HG03460 (cell line): ENCODE data around the gene RGS1.

Source experiments
- ATAC-seq: cut with Tn5 transposase; IDR thresholded peaks from one replicate; pipeline ENCODE4 v1.9.1; 2021; ENCODE audit not compliant: unreplicated experiment

RGS1 gene

DNA sequence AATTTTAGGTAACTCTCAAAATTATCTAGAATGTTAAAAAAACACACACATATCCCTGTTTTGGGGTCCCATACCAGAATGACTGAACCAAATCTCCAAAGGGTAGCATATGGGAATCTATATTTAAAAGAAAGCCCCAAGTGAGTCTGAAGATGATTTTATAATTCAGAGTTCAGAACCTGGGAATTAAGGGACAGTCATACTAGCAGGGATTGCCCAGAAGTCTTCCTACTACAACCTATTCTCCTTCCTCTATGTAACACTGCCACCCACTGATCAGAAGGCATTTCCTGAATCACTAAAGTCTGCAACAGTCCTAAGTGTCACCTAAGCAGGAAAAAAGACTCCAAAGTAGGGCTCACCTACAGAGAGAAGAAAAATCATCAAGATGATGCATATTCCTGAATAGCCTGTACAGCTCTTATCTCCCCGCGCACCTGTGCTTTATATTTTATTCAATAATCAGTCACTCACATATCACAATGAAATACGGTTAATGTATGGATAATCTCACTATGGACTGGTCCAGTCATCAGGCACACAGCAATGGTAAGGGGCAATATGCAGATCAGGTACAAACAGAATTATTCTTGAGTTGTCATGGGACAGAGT lies 4.9 kb downstream of the RGS1 start:
- peak; percentile 39 for ATAC-seq

DNA sequence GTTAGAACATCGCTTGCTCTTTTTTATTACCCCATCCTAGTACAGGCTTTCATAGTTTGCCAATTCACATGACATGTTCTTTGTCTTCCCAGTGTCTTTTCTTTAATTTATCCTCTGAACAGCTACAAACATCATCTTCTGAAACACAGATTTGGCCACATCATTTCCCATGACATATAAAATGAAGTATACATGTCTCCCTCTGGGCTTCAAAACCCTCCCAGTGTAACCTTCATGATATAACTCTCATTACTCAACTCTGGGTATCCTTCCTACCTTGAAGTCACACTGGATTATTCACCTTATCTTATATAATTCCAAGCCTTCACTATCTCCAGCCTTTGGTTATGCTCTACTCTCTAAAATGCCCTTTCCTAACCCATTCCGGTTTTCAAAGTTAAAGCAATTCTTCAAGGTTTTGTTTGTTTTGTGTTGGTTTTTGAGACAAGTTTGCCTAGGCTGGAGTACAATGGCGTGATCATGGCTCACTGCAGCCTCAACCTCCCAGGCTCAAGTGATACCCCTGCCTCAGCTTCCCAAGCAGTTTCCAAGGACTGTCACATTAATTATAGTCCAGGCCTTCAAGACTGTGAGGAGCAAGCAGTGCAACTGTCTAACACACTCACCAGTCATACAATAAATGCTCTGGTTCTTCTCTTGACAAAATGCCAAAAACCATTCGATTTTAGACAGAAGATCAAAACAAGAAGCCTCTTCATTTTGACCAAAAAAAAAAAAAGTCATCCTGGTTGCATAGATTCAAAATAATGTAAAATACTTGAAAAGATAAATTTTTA lies 5.8 kb downstream of the RGS1 start:
- peak; percentile 6 for ATAC-seq

DNA sequence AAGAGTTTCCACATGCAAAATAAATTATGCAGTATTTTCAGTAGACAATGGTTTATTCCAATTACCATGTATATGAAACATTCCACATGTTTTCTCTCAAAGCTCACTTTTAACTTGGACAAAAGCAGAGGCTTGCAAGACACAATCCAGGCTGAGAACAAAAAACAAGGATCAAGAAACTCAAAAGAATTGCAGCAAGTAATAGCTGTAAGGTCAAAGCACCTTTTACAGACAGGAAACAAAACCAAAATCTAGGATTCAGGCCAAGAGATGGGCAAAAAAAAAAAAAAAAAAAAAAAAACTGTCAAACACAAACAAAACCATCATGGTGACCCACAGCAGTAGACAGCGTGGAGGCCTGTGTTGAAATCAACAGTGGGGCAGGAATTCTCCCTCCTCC lies 9.3 kb downstream of the RGS1 start:
- ATAC-seq, result no peak

DNA sequence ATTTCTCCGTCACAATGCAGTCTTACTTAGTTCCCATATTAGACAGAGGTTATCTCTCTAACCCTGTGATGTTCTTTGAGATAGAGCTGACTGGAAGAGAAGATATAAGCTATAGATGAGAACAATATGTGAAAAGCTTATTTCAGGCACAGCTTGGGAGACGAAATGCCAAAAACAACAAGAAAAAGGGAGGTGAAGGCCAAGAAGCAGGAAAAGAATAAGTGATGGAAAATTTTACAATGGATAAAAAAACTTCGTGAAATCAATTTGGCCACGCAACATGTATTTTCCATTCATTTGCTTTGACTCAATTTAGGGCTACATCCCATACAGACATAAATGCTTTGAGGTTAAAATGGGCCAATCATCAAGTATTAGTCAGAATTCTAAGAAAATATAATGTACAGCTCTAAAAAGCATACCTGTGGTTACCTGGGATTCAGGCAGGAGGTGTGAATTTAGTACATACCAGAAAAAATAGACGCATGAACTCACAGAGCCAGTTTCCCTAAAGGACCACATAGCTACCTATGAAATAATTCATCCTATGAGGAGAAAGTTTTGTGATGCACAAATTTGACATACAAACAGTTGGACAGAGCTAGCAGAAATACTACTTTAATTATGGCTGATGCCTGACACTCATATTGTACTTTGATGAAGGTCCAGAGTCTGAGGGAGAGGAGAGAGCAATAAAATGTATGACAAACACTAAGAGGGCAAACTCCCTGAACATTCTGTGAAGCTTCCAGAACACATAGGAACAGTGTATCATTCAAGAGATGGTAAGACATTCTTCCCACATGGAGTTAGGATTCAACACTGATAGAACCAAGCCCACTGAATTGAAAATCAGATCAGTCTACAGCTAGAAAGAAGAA lies 12.1 kb downstream of the RGS1 start:
- no peak for ATAC-seq

DNA sequence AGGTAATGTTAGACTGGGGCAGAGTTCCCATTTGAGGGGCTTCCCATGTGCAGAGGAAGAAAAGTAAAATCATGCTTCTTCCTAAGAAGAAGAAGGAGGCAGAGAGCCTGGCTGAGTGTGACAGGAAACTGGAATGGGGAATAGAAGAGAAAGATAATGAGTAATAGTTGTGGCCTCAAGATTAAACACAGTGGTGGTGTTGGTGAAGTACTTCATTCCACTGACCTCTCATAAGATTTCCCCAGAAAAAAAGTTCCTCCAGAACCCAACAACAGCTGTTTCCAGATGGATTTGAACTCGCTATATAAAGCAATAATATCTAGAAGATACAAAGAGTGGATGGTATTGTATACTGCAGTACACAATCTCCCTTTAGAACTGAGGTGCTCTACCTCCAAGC lies 13.0 kb downstream of the RGS1 start:
- ATAC-seq, result no peak

DNA sequence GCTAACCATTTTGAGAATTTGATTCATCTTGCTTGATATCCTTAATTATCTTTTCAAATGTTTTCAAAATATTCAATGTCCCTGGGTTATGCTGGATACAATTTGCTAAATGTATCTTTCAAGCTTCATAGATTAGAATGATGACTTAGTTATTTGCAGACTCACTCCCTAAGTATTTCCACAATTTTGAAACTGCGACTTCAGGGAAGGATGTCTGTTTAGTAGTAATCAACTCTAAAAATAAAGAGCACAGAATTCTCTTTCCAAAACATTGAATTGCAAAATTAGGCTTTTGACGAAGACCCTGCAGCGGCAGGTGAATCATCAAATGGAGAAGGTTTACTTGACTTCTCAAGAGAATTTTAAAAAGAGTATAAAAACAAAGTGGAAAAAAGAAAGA lies 14.2 kb downstream of the RGS1 start:
- ATAC-seq, result no peak

DNA sequence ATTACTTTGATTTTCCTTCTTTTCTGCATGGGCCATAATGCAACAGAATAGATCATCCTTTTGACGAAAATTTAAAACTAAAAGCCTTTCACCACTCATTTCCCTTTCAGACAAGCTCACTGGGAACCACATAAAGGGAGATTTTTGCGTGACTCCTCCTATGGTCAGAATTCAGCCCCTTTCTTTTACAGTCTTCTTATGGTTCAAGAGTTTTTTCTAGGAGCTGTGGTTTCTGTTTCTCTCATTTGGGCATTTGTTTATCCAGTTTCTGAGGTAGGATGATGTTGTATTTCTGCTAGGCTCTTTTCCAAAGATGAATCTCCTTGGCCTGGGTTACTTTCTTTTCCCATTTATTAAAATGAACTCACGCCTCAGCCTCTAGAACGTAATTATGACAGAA lies 16.9 kb downstream of the RGS1 start:
- ATAC-seq, result no peak

DNA sequence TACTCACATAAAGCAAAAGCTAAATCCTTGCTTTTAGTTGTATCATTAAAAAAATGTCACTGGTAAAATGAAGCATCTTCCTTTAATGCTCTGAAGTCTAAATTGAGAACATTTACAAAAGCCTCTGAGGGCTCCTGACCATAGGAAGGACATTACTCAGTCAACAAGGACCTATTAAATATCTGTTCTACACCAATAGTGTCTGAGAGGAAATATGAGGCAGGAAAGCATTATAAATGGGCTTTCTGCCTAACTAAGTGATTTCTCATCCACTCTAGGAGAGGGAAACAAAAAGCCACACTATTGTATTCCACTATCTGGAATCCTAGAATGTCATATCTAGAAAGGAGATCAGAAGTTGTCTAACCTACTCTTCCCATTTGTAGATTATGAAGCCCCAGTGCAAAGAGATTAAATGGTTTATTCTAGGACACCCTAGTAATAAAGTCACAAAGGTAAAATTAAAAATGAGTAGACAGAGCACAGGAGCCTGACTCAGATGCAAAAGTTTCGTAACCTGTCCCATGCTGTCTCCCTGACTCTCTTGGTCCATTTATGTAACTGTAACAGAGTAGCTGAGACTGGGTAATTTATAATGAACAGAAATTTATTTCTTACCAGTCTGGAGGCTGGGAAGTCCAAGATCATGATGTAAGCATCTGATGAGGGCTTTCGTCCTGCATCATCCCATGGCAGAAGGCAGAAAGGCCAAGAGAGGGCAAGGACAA lies 17.6 kb downstream of the RGS1 start:
- ATAC-seq, result no peak

DNA sequence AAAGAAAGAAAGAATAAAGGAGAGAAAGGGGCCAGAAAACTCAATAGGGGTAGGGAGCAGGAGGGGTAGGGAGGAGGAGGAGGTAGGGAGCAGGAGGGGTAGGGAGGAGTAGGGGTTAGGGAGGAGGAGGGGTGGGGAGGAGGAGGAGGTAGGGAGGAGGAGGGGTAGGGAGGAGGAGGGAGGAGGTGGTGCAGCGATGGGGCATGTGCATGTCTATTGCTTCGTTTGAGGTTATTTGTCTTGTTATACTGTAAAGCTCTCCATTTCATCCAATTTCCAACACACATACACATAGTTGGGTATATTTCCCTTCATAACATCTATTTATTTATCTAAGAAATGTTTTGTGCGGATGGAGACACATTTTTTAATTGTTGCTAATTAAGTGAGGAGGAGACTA lies 19.7 kb downstream of the RGS1 start:
- ATAC-seq, result no peak

DNA sequence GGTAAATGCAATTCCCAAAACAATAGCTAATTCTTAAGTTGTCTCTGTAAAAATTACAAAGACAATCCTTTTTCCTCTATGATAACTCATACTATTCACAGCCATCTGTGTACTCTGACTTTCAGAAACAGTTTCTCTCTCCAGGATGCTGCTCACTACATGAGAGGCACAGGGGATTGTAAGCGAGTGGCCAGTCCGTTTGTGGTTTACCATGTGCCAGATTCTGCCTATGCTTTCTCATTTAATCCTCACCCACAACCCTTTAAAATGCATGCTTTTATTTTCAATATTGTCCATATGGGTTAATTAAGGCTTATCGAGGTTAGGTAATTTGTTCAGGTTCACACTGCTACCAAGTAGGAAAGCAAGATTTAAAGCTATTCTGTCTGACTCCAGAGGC lies 23.0 kb downstream of the RGS1 start:
- peak; percentile 39 for ATAC-seq

DNA sequence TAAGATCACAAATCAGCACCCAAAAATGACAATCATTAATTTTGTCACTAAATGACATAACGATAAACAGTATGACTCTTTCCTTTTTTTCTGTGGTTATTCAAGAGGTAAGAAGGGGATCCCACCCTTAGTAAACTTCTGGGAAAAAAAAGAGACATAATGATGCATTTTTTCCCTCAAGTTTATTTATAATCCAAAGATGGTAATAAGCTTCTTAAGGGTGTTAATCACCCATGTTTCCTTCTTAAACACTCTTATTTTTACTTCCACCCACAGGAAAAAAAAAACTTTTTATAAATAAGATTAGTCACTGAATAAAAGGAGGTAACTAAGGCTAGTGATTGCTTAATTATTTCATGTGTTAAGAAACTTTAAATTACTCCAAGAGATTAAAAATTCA lies 24.7 kb downstream of the RGS1 start:
- ATAC-seq, result no peak

DNA sequence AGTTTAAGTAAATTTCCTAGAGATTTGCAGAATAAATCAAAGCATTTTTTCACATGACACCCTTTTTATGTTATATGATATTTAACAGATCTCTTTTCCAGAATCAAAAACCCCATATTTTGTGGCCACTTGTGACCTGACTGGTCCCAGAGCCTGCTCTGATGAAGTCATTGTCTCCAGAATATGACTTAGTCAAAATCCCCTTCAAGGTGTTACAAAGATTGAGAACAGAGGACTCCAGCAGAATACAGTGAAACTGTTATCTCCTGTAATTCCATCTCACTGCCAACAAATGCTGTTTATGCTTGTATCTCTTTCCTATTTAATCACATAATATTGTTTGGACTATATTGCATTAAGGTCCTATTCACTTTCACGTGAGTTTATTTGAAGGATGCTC lies 25.6 kb downstream of the RGS1 start:
- ATAC-seq, result peak; percentile 33

DNA sequence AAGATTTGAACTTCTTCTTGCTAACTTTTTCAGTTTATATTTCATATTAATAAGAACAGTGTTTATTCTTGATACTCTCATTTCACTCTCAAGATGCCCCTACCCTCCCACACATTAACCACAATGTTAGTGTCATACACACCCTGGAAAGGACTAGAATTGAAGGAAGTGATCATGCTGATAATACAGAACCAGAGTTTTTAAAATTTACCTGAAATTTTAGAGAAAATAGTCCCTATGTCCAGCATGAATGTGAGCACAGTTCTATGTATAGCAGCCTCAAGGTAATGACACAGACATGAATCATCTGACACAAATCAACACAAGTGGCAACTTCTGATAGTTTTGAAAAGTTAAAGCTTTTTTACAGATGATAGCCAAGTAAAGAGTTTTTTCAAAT lies 26.0 kb downstream of the RGS1 start:
- ATAC-seq, result no peak

DNA sequence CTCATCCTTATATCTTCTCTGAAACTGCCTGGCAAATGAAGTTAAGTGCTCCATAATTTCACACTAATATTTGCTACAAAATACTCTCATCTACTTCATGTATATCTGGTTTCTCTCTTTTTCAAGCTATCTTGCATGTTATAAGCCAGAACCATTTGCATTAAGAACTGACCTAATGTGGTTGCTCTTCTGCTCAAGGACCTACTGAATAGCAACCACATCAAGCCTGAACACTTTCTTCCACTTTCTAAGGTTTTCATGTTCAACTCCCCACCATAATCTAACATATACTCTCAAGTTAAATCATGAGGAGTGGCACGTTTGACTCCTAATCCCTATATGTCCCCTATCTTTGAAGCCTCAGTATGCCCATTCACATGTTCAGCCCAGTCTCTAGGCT lies 27.2 kb downstream of the RGS1 start:
- no peak for ATAC-seq

DNA sequence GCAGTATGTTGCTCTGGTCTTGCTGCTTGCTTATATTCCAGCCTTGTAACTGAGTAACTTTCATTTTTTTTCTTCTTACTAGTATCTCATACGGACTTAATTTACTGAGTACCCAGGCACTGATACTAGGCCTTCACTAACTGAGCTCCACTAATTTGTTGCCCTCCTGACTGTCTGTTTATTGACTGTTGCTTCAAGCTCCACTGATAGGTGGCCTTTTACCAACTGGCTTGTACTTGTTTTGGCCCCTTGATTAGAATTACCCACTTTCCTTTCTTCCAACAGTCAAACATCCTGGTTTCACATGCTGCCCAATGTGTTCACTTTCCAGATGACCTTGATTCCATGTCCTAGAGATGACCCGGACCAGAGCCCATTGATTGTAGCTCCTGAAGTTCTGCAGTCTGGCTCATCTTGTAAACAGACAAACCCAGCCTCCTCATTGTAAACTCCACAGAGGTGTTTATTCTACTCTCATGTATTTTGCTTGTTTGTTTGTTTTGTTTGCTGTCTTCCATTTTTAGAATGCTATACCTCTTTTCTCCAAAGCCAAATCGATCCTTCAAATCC lies 27.7 kb downstream of the RGS1 start:
- ATAC-seq, result no peak

DNA sequence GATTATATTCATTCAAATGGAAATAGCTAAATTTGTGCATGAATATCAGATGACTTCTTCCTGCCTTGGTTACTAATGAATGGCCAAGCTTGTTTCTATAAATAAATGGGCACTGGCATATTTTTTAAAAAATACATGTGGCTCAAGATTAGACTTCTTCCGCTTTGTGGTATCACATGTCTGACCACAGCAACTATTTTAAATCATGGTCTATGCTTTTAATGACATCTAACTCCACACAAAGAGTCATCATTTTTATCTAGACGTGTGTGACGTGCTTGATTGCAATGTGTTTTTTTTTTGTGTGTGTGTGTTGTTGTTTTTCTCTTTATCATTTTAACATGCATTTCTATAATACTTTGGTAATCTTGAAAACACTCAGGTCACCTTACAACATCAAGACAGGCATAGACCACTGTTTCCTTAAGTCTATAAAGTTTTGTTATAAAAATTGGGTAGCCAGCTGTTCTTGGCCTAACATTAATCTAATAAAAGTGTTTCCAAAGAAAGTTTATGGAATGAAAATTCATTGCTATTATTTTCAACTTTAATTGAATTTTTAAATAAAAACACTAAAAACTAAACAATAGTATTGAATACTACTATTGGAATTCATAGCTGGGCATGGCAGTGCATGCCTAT lies 29.5 kb downstream of the RGS1 start:
- peak; percentile 35 for ATAC-seq

DNA sequence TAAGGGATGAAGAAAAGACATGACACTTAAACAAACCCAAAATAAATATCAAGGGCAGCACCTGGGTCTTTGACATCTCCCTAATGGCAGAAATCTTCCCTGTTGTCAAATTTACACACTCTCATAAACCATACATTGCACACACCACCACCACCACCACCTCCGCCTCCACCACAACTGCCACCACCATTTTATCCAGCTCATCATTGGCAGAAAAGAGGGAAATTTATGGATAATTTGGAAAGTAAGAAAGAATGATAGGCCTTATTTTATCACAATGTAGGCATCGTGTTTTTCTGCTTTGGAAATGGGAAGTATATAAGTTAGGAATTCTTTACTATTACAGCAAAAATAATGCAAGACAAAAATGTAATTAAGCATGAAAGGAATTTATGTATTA lies 33.1 kb downstream of the RGS1 start:
- no peak for ATAC-seq

DNA sequence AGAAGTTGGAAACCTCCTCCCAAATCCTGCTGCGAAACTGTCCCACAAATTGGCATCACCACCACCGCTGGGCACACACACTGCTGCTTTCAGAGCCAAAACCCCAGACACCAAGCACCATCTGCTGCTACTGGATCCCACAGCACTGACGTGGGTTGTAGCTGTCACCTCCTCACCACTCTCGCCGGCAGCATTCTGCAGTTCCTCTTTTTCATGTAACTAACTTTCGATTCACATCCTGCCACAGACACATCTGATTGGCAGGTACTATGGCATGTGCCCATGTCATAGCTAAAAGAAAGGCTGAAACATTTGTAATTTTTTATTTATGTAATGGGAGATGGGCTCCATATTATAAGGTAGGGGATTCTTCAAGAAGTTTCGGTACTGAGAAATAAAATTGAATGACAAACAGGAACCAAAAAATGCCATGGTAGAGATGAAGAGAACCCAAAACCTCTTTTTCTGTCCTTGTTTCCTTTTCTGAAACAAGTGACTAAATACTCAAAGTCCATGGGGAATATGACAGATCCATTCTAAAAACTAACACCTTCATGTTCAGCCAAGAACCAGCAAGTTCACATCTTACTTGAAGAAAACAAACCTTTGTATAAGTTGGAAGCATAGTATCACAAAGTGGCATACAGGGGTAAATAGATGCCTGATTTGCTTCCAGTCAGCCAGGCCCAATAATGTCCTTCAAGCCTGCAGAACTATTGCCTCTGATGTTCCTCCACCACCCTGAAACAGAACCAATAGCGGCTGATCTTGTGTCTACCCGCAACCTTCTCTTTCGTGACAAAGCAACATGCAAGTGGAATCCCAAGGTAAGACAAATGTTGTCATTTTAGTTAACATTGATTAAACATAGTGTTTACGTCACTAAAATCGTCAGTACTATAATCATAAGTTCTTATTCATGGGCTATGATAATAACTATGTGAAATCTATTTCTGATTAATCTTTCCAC lies 33.8 kb downstream of the RGS1 start:
- peak; percentile 96 for ATAC-seq
